ENCODE results near the gene GRB10.

The GRB10 gene

DNA sequence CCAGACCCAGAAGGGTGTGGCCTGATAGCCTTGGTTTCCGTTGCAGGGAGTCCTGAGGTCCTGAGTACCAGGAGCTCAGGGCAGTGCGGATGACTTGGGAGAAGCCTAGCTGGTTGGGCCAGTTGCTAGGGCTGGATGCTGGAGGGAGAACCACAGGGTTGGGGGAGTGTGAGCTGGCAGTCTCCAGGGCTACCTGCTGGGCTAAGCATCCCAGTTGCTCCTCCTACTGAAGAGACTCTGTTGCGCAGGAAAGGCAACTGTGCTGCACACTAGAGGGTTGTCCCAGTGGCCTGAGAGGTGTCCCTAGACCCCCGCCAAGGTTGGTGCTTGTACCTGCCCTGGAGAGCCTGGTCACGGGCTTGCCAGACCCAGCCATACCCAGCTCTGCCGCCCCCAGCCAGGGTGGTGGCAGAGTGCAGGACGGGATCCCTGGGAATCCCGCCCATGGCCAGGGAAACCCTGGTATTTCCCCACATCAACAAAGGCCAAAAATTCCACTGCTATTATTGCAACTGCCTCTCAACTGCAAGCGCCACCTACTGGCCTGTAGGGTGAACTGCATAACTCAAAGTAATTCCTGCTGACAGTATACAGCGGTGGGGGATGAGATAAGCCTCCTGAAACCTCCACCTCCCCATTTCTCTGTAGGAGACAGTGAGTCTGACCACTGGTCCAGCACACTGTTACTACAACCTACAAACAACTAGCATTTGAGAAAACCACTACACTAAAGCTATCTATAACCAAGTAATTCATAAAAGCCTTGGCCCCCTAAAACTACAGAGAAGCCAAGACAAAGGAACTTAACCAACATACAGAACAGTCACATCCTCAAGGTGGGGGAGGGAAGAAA is 149.9 kb downstream of the GRB10 start:
- peak; percentile 25 for DNase-seq (ENCODE audit: low read depth)

DNA sequence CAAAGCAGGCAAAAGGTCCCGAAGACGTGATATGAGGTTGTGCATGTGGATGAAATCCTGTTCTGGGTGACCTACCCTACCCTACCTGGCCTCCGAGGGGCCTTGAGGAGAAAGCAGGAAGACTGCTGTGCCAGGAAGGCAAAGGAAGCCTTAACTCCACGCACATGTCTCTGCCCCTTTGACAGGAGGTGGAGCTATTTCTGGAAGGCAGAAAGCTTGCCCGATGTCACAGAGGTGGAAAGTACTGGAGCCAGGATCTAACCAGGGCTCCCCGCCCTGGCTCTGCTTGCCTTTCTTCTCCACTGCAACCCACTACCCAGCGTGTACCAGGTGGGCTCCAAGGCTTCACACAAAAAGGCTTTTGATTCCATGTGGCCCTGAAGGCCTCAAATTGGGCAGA is 151.1 kb downstream of the GRB10 start:
- DNase-seq (ENCODE audit: low read depth): no peak

DNA sequence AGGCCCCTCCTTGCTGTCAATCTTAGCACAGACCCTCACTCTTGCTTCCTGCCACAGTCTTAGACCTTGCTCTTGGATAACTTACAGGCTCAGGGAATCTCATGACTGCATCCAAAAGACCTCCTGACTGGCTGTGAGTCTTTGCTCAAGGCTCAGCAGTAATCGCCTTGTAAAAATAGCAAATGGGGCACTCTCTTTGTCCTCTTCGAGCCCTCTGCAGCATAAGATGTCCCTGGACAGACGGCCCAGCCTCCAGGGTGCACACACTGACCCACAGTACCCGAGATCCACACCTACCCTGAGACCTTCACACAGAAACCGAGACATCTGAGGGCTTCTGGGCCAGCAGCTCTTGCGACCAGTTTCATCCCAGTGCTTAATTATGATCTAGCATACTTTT is 151.6 kb downstream of the GRB10 start:
- DNase-seq (ENCODE audit: low read depth): no peak

DNA sequence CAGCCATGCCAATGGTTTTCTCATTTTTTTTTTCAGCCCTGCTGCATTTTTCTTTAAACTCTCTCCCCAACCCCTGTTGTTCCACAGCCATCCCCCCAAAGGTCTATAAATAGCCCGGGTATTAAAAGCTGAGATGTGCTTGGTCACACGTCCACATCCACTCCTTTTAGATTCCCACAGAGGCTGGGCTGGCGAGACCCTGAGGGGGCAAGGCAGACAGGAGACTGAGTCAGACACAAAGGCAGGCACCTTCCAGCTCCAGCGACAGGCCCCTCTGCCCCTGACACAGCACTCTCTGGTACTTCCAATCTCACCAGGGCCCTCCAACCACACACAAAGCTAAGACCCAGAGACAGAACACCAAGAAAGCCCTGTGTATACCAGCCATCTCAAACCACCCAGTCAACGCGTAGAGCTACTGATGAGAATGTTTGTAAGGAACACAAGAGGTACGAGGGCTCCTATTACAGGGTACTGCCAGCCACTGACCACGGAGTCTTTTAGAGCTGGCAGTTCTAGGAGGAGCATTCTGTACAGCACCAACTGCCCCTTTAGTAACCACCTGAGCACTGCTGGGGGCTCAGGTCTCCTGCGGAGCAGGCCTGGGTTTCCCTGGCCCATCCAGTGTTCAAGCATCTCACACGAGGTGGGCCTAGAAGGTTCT is 153.3 kb downstream of the GRB10 start:
- no peak for DNase-seq (ENCODE audit: low read depth)

DNA sequence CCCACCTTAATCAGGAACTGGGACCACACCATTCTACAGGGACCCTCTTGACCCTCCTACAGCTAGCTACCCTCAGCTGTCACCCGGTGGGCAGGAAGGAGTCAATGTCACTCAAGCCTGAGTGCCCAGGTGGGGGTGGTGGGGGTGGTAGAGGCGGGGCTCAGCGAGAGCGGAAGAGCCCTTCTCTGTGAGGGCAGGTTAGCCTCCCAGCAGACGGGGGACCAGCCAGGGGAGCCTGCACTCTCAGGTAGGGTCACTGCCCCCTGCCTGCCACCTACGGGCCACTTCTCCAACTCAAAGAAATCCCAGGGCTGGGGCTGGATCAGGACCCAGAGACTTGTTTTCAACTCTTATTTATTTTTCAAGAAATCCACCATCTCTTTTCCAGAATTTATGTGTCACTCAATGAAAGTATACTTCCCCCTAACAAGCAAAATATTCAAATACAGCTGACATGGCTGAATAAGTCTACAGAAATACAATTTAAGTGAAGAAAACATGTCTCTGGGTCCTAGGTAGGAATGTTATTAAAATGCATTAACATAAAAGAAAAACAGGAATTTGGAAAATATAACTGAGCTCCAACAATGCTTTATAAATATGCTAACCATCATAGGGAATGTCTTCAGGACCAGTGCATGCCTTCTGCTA is 154.1 kb downstream of the GRB10 start:
- DNase-seq (ENCODE audit: low read depth): no peak

DNA sequence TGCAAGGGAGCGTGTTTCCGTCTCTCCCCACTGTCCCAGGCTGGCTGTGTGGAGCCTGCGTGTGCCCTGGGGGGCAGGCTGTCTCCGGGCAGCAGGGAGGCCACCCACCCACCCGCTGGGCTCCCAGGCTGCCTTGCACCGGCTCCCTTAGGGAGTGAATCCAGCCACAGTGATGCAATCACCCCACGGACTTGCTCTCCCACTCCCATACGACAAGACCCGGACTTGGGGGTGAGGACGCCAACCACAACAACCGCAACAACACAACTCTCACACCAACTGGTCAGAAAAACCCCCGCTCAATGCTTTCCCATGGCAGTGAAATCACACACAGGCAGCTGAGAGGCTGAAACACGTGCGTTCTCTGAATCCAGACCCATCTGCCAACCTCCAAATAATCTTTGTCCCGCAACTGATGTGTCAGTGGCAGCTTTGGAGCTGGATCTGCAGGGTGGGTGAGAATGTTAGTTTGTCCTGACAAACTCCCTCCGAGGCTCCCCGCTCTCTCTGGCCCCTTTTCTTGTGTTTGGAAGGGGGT is 154.8 kb downstream of the GRB10 start:
- DNase-seq (ENCODE audit: low read depth): no peak

DNA sequence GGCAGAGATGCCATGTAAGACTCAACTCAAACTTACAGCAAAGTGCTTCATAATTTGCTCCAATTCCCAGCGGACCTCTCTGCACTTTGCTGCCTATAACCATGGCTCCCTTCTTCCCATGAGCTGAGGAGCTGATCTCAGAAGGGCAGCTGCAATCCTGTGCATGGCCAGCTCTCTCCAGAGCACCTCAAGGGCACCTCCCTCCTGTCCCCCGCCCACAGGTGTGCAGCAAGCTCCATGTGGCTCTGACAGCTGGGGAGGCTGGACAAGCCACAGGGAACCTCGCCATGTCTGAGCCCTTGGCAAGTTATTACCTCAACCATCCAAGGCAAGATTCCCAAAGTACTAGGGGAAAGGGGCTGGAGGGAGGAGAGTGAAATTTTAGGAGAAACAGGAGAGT is 156.4 kb downstream of the GRB10 start:
- DNase-seq (ENCODE audit: low read depth): no peak

DNA sequence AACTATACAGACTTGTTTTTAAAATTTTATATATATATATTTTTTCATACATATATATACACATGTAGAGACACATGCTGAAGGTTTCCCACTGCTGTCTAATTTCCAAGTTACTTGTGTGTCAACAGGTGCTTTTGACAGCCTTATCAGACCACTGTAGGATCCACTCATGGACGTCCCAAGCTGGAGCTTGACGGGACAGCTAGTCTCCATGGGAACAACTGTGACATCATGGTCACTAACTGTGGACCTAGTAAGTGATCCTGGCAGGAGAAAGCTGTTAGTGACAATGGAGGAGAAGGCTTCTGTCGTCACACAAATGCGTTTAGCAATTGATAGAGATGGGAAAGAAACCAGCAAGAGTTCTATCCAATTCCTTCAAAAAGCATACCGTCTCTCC is 157.3 kb downstream of the GRB10 start:
- DNase-seq (ENCODE audit: low read depth): no peak

DNA sequence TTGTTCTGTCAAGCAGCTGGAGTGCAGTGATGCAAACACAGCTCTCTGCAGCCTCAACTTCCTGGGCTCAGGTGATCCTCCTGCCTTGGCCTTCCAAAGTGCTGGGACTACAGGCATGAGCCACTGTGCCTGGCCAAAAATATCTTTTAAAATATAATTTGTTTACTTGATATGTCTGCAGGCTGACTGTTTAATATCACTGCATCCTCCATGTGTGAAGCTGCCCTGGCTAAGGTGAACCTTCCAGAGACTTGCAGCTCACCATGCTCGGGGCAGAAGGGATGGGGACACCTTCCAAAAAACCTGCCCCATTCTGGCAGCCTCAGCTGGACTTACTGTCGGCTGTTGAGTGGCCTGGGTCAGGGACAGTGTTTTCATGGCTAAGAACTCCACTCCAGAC is 159.9 kb downstream of the GRB10 start:
- DNase-seq (ENCODE audit: low read depth): no peak

DNA sequence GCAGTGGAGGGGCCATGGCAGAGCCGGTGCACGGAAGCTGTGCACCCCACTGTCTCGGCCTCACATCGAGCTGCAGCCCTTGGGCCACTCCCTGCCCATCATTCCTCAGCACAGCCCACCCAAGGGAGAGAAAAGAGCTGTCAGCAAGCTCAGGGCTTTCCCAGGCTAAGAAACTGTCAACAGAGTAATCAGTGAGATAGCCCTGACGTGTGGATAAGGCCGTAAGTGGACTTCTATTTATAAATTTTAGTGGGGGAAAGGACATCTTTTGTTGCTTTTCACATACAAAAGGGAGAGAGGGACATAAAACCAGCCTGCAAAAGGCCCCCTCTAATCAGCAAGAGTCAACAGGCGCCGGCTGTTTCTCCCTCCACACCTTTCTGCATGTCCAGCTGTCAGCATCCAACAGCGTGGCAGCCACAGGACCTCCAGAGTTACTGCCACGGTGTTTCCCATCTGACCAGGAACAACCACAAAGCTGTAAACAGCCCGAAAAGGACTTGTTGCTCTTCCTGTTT is 160.7 kb downstream of the GRB10 start:
- no peak for DNase-seq (ENCODE audit: low read depth)

DNA sequence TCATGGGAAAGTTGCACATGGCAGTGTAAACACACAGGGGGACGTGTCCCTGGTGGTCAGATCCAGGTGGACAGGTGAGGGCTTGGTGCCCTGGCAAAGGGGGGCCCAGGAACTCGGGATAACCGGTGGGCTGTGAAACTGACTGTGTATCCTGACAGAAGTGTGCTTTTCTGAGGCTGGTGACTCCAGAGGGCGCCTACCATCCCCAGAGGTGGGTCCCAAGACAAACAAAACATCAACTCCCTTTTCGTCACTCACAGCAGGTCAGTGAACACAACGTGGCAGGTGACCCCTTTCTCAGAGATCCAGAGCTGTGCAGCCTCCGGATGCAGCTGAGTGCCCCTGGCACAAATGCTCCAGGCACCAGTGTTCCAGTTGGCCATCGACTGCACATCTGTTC is 161.5 kb downstream of the GRB10 start:
- no peak for DNase-seq (ENCODE audit: low read depth)

DNA sequence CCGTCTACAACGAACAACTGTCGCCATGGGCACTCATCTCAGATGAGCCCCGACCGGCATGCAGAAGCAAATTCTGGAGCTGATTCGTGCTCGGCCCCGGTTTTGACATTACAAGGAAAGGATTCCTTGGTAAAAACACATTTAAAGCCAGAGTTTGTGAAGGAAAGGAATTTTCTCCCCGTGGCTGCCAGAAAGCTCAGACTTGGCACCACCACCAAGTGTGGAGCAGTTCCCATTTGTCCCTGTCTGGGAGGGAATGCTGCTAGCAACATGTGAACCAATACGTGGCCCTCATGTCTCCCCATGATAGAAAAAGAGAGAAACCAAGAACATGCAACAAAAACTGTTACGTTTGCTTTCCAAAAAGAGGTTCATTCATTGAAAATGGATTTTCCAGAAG is 162.3 kb downstream of the GRB10 start:
- DNase-seq (ENCODE audit: low read depth): no peak

DNA sequence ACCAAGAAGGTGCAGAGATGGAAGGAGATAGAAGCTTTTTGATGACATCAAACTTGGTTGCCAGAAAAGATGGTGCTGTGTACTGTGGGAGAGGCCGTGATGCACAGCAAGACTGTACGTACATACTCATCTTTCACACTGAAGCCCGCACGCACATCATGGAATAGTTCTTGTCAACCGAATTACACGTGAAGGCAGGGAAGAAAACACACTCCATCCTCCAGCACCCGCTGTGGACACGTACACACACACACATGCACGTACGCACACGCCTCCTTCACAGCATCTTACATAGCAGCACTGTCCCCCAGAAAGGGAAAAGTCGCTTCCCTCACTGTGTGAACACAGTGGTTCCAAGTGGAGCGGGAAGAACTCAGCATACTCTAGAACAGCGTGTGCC is 163.0 kb downstream of the GRB10 start:
- DNase-seq (ENCODE audit: low read depth): no peak

DNA sequence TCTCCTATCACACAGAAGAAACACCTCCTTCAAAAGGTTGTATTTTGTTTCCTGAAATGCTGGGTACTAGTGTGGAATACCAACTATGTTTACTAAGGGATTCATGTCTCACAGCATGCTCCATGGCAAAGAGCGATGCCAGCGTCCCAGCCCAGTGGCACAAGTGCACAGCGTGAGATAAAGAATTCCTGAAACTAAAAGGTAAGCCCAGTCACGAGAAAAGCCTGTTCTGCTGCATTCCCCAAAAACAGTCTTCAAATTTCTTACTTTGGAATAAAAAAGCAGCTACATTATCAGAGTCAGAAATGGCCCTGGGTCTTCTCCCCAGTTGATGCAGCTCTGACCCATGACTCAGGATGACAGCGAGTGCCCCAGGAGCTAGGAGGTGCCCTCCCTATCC is 164.4 kb downstream of the GRB10 start:
- no peak for DNase-seq (ENCODE audit: low read depth)

DNA sequence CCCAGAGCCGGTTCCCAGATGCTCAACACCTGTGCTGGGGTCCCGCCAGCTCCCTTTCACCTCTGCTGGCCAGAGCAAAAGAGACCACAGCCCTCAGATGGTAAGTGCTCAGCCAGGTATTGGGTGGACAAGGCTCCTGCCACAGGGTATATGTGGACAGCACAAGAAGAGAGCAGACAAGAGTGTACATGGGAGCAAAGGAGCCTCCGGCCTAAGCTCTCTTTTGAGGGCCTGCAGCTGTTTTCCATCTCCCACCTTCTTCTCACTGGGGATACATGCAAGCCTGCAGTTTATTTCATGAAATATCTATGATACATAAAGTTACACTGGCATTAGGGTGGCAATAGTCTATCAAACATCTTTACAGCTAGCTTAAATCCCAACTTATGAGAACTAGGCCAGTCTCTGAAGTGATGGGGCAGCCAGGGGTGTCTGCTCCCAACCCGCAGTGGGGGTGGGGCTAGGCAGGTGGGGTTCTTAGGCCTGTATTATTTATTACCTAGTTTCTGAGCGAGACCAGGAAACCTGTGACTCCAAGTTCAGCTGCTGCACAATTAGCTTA is 167.1 kb downstream of the GRB10 start:
- no peak for DNase-seq (ENCODE audit: low read depth)

DNA sequence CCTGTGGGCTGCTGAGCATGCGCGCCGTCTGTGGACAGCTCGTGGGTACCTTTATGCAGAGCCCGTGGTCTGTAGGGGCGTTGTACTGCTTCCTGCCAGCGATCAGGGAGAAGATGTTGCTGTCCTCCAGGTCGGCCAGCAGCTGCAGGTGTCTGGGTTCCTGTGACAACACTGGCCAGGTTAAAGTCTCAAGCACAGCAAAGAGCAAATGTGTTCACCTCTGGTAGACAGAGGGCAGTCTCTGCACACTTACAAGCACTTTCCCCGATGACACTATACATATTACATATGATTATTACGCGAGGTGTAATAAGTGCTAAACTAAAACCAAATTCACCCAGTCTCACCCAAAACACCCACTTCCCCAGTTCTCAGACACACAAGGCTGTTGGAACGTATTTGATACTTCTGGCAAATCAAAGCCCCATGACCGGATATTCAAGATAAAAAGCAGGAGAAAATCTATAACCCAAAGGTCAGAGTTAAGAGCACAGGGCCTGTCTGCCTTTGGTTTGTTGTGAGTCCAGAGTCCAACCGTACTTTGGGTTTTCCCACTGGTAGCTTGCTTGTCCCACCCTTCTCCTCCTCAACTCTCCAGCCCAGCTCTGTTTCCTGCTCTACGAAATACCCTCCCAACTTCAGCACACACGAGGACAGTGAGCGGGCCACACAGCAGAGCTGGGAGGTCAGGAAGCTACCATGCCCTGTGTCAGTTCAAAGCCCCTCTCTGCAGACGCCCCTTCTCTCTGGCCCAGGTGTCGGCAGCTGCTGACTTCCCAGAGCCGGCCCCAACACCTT is 167.8 kb downstream of the GRB10 start:
- no peak for DNase-seq (ENCODE audit: low read depth)

DNA sequence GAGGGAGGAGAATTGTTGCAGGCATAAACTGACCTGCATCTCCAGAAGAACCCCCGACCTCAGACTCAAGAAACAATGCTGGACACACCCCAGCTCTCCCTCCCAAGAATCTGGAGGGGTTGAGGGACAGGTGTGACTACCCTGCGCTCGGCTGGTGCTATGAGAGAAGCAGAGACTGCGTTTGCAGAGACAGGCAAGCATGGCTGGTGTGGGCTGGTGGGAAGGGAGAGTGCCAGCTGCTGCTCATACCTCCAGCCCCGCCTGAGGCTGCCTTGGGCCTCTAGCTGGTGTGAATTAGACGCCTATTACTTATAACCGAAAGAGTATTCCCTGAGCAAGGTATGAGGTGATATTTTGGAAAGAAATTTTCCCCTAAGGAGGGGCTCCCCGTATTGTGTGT is 169.2 kb downstream of the GRB10 start:
- no peak for DNase-seq (ENCODE audit: low read depth)

DNA sequence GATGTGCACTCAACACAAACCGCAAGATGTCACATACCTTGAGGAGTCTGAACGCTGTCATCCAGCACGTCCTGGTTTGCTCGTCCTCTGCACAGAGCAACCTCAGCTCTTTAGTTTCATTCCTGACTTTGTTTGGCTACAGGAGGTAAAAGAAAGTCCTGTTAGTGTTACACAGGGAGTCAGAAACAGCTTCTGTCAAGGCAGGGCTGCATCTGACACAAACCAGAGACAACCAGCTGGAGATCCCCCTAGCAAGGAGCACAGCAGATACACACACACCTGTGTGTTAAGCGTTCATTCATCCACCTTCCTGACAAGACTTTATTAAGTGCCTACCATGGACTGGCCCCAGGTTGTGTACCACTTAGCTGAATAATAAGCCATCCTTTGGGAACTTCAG is 170.0 kb downstream of the GRB10 start:
- no peak for DNase-seq (ENCODE audit: low read depth)

DNA sequence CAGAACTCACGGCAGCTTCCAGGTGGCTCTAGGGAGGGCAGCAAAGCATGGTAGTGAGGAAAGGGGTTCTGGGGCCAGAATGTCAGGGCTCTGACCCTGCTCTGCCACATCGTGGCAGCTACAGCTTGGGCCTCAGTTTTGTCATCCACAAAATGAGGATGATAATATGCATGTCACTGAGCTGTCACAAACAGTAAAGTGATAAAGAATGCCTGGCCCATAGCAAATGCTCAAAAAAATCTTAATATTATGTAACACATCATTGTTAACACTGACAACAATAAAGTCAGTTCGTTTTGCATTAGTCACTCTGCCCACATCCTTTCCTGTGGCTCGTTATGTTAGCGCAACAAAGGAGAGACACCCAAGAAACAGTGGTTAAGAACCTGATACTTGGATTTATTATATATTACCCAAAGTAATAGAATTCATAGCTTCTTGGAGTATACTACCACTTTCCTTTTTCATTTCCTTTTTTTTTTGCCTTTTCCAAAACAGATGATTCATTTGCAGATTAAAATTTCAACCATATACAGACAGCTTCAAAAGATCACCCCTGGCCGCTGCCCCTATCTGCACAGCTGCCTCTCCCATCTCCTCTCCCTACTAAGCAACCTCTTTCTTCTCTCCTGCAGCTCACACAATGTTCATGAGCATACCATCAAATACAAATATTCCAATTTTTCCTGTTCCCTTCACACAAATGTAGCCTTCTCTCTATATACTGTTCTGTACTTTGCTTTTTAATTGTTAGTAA is 172.0 kb downstream of the GRB10 start:
- peak; percentile 39 for DNase-seq (ENCODE audit: low read depth)

DNA sequence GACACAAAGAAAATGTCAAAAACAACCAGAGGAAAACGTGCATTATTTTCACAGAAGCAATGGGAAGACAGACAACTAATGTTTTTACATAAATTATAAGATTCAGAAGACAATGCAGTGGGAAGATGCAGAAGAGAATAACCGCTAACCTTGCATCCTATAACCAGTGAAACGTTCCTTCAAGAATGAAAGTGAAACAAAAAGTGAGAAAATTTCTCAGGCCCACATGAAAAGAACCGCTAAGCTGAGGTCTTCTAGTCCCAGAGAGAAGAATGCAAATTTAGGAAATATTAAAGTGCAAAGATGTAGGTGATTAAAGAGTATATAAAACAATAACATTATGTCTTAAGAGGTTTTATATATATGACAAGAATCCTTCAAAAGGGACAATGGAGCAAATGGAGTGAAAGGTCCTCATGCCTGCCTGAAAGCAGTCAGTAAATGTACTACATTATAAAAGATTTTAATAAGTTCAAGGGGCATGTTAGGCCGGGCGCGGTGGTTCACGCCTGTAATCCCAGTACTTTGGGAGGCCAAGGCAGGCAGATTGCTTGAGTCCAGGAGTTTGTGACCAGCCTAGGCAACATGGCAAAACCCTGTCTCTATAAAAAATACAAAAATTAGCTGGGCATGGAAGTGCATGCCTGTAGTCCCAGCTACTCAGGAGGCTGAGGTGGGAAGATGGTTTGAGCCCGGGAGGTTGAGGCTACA is 174.3 kb downstream of the GRB10 start:
- DNase-seq (ENCODE audit: low read depth): no peak

Measured in T-helper 22 cell (primary cell).